Medulla oblongata (tissue), 1 donor: ENCODE data around the gene RAD23A.

Source experiments
- DNase-seq: peaks from one replicate; pipeline ENCODE4 v3.0.0-alpha.2; 2015; ENCODE audit errors: extremely low spot score

Gene RAD23A

GRCh38 chr19:12984683-12985048, 39.0 kb downstream of the RAD23A start:
- no peak for DNase-seq

GRCh38 chr19:12985049-12985776, 39.6 kb downstream of the RAD23A start:
- peak; percentile 93 for DNase-seq

GRCh38 chr19:12986726-12987125, 41.1 kb downstream of the RAD23A start:
- no peak for DNase-seq

- no peak for DNase-seq
Observed at GRCh38 chr19:12987190-12987589, 41.5 kb downstream of the RAD23A start.

GRCh38 chr19:12987781-12988180, 42.1 kb downstream of the RAD23A start:
- no peak for DNase-seq

GRCh38 chr19:12990431-12990830, 44.8 kb downstream of the RAD23A start:
- no peak for DNase-seq

GRCh38 chr19:12990853-12991252, 45.2 kb downstream of the RAD23A start:
- DNase-seq, result no peak

- DNase-seq, result no peak
Observed at GRCh38 chr19:12991296-12991695, 45.6 kb downstream of the RAD23A start.

- no peak for DNase-seq
Observed at GRCh38 chr19:12992729-12993128, 47.1 kb downstream of the RAD23A start.

GRCh38 chr19:12993562-12993961, 47.9 kb downstream of the RAD23A start:
- no peak for DNase-seq

- DNase-seq, result peak; percentile 6
Observed at GRCh38 chr19:12994701-12995595, 49.3 kb downstream of the RAD23A start, which contains the start of gene NFIX. NFIX (plus strand) TSS chr19:12995475; CDS start chr19:12995838, 363 bp downstream.

- DNase-seq, result no peak
Observed at GRCh38 chr19:12995596-12996405, 50.1 kb downstream of the RAD23A start.

GRCh38 chr19:12996406-12997094, 50.9 kb downstream of the RAD23A start:
- no peak for DNase-seq

- no peak for DNase-seq
Observed at GRCh38 chr19:12997179-12997966, 51.7 kb downstream of the RAD23A start.

GRCh38 chr19:12997967-12998940, 52.6 kb downstream of the RAD23A start:
- no peak for DNase-seq

- DNase-seq, result no peak
Observed at GRCh38 chr19:13001166-13001501, 55.5 kb downstream of the RAD23A start.

- peak; percentile 81 for DNase-seq
Observed at GRCh38 chr19:13001502-13002165, 56.0 kb downstream of the RAD23A start.

- peak; percentile 95 for DNase-seq
Observed at GRCh38 chr19:13002166-13002898, 56.7 kb downstream of the RAD23A start.
